HCT116 (cell line): ENCODE data around the gene NFE2L2. TPM values are rescaled to one million over a fixed set of nuclear protein-coding genes. Genes with fewer than 3 reads are reported as not detected.
"Not testable (repeated sequence)": the region's sequence is repeated elsewhere in the genome, so short reads cannot be mapped to it uniquely, and the experiment has no call there.

Source experiments
- ATAC-seq: fragments of 200-7000 bp; cut with Tn5 transposase; 2 replicates; pipeline ENCODE4 v1.9.1; 2020; ENCODE audit warnings: mild to moderate bottlenecking, moderate library complexity
- BruUV-seq: library from RNA; stranded (reverse); fragments of 400-500 nt; replicated peaks from 2 replicates; lab custom pipeline; 2021; lab: Mats Ljungman, UMichigan
- CTCF ChIA-PET: fragments of 300-600 bp; sonication (Branson Sonifier 250); formaldehyde crosslinking; loops from one replicate; lab custom pipeline; 2021; ENCODE audit warnings: antibody characterized with exemption; lab: Charles Lee
- POLR2A ChIA-PET: fragments of 300-600, 350-600 bp; sonication (Branson Sonifier 250); formaldehyde crosslinking; loops from one replicate; lab custom pipeline; 2021; ENCODE audit warnings: antibody characterized with exemption; lab: Charles Lee
- RAD21 ChIA-PET, 2 experiments: fragments of 300-600 bp; sonication (Branson Sonifier 250); formaldehyde crosslinking; loops; one replicate each; lab custom pipeline; 2023; ENCODE audit warnings: low total read pairs in 2 of 2; ENCODE audit not compliant: uncharacterized antibody in 2 of 2, unreplicated experiment in 2 of 2, low non-redundant PET in 1 of 2; lab: Charles Lee
- DNase-seq: peaks from one replicate; pipeline ENCODE4 v3.0.0-alpha.2; 2010; ENCODE audit warnings: low read depth, low spot score
- H2AFZ ChIP-seq: fragments of 200-600 bp; shearing (Covaris generic), sonication (generic); 2 replicates; pipeline ENCODE4 v1.6.1; 2017; ENCODE audit warnings: low read depth, mixed run types, mixed read lengths, antibody characterized with exemption, low read length; ENCODE audit not compliant: poor library complexity, severe bottlenecking
- H3K27ac ChIP-seq: 2 replicates; pipeline ENCODE4 v1.5.1; 2012; ENCODE audit warnings: low read depth, low read length
- H3K27me3 ChIP-seq: fragments of 200-600 bp; sonication (generic); 2 replicates; pipeline ENCODE4 v1.6.1; 2016; ENCODE audit warnings: mixed run types, low read length, mixed read lengths; ENCODE audit not compliant: insufficient read depth
- H3K36me3 ChIP-seq, 2 experiments: fragments of 200-500 bp in 1 of 2; fragments of 200-600 bp in 1 of 2; sonication (Bioruptor generic) in 1 of 2; sonication (generic) in 1 of 2; 2 replicates each; pipeline versions ENCODE4 v1.5.1 to v1.6.1; 2014 to 2016; ENCODE audit warnings: low read length in 2 of 2, inconsistent platforms in 1 of 2, mixed read lengths in 1 of 2, mixed run types in 1 of 2; ENCODE audit not compliant: insufficient read depth in 2 of 2, control insufficient read depth in 1 of 2
- H3K4me1 ChIP-seq, 2 experiments: fragments of 200-600 bp in 1 of 2; sonication (generic) in 1 of 2; 2 replicates each; pipeline versions ENCODE4 v1.5.1 to v1.6.1; 2012 to 2017; ENCODE audit warnings: low read length in 2 of 2, inconsistent platforms in 1 of 2, mild to moderate bottlenecking in 1 of 2, mixed read lengths in 1 of 2, mixed run types in 1 of 2, moderate library complexity in 1 of 2; ENCODE audit not compliant: insufficient read depth in 2 of 2, control insufficient read depth in 1 of 2
- H3K4me2 ChIP-seq: fragments of 200-600 bp; sonication (generic); 2 replicates; pipeline ENCODE4 v1.6.1; 2017; ENCODE audit warnings: mixed run types, low read length, mixed read lengths
- H3K4me3 ChIP-seq, 2 experiments: fragments of 200-600 bp in 1 of 2; sonication (generic) in 1 of 2; replicated peaks in 1 of 2; 2 replicates each; pipeline ENCODE4 v1.5.1; 2011 to 2016; ENCODE audit warnings: low read length in 2 of 2, control low read depth in 1 of 2, low read depth in 1 of 2, mild to moderate bottlenecking in 1 of 2, mixed read lengths in 1 of 2, mixed run types in 1 of 2
- H3K79me2 ChIP-seq: fragments of 200-600 bp; sonication (generic); 2 replicates; pipeline ENCODE4 v1.6.1; 2017; ENCODE audit warnings: mild to moderate bottlenecking, mixed run types, low read length, moderate library complexity, mixed read lengths; ENCODE audit not compliant: insufficient read depth
- H3K9ac ChIP-seq: fragments of 200-600 bp; sonication (generic); 2 replicates; pipeline ENCODE4 v1.6.1; 2016; ENCODE audit warnings: low read length, mixed read lengths
- H3K9me2 ChIP-seq: fragments of 200-600 bp; sonication (generic), shearing (Covaris generic); 2 replicates; pipeline ENCODE4 v1.6.1; 2017; ENCODE audit warnings: mixed run types, mild to moderate bottlenecking, moderate library complexity; ENCODE audit not compliant: insufficient read depth
- H3K9me3 ChIP-seq, 2 experiments: fragments of 200-500 bp in 1 of 2; fragments of 200-600 bp in 1 of 2; sonication (Bioruptor generic) in 1 of 2; sonication (generic) in 1 of 2; 2 replicates each; pipeline ENCODE4 v1.6.1; 2014 to 2017; ENCODE audit warnings: low read length in 2 of 2, mixed read lengths in 2 of 2, inconsistent platforms in 1 of 2, low read depth in 1 of 2, mild to moderate bottlenecking in 1 of 2, mixed run types in 1 of 2, moderate library complexity in 1 of 2; ENCODE audit not compliant: control insufficient read depth in 1 of 2, insufficient read depth in 1 of 2
- H4K20me1 ChIP-seq: fragments of 200-600 bp; sonication (generic), shearing (Covaris generic); 2 replicates; pipeline ENCODE4 v1.6.1; 2017; ENCODE audit warnings: mixed run types, mild to moderate bottlenecking, moderate library complexity; ENCODE audit not compliant: insufficient read depth
- CEBPB ChIP-seq: IDR thresholded peaks from 2 replicates; pipeline ENCODE4 v1.6.1; 2012; ENCODE audit warnings: low read depth
- EGR1 ChIP-seq: IDR thresholded peaks from 2 replicates; pipeline ENCODE4 v1.6.1; 2012; ENCODE audit warnings: low read depth
- ELF1 ChIP-seq: IDR thresholded peaks from 2 replicates; pipeline ENCODE4 v1.6.1; 2012; ENCODE audit warnings: low read depth, borderline replicate concordance
- EZH2 ChIP-seq: fragments of 200-600 bp; sonication (generic); IDR thresholded peaks from 2 replicates; pipeline ENCODE4 v1.6.1; 2017; ENCODE audit warnings: antibody characterized with exemption, mixed run types
- JUND ChIP-seq: IDR thresholded peaks from 2 replicates; pipeline ENCODE4 v1.6.1; 2012
- POLR2A ChIP-seq: IDR thresholded peaks from 2 replicates; pipeline ENCODE4 v1.7.0; 2011; ENCODE audit warnings: borderline replicate concordance; ENCODE audit not compliant: insufficient read depth, insufficient read length; ENCODE audit errors: extremely low read depth
- SIN3A ChIP-seq: IDR thresholded peaks from 2 replicates; pipeline ENCODE4 v1.6.1; 2012; ENCODE audit warnings: low read depth
- SP1 ChIP-seq: IDR thresholded peaks from 2 replicates; pipeline ENCODE4 v1.6.1; 2012; ENCODE audit warnings: low read depth
- SRF ChIP-seq: IDR thresholded peaks from 2 replicates; pipeline ENCODE4 v1.6.1; 2012; ENCODE audit warnings: low read depth
- TCF7L2 ChIP-seq: IDR thresholded peaks from 2 replicates; pipeline ENCODE4 v1.7.0; 2011; ENCODE audit warnings: borderline replicate concordance, inconsistent platforms; ENCODE audit not compliant: insufficient read depth, insufficient read length; ENCODE audit errors: extremely low read depth
- YY1 ChIP-seq: IDR thresholded peaks from 2 replicates; pipeline ENCODE4 v1.6.1; 2011; ENCODE audit warnings: low read length, low read depth, moderate library complexity, mild to moderate bottlenecking; ENCODE audit not compliant: insufficient replicate concordance; ENCODE audit errors: extremely low read depth
- ZBTB33 ChIP-seq: IDR thresholded peaks from 2 replicates; pipeline ENCODE4 v1.6.1; 2011; ENCODE audit warnings: mild to moderate bottlenecking, low read length, moderate library complexity; ENCODE audit not compliant: insufficient replicate concordance; ENCODE audit errors: extremely low read depth
- ZFX ChIP-seq: fragments of 450-650 bp; IDR thresholded peaks from 2 replicates; pipeline ENCODE4 v1.6.1; 2017
- intact Hi-C: fragments of 100-400 bp; cut with micrococcal nuclease; formaldehyde crosslinking; loops from 2 replicates; pipeline ENCODE4 v1.10.0; 2022
- total RNA-seq: library from RNA; stranded (reverse); gene quantifications from one replicate; pipeline ENCODE4 v1.2.1, GENCODE V29; 2021; ENCODE audit not compliant: unreplicated experiment
- TF ChIP-seq, protein P1 (sequence below): IDR thresholded peaks from 2 replicates; pipeline ENCODE4 v1.6.1; 2012; ENCODE audit warnings: low read depth
- TF ChIP-seq, protein P2 (sequence below), 3 experiments: fragments of 200-600 bp in 1 of 3; sonication (generic) in 1 of 3; IDR thresholded peaks in 2 of 3; conservative IDR thresholded peaks in 1 of 3; 2 replicates each; pipeline ENCODE4 v1.5.1; 2012 to 2017; ENCODE audit warnings: low read depth in 2 of 3, low read length in 2 of 3, antibody characterized with exemption in 1 of 3, borderline replicate concordance in 1 of 3, control low read depth in 1 of 3, mild to moderate bottlenecking in 1 of 3, mixed read lengths in 1 of 3, mixed run types in 1 of 3, moderate library complexity in 1 of 3; ENCODE audit not compliant: insufficient read depth in 1 of 3

Gene NFE2L2
- total RNA-seq, 1 experiment from 2014 or later = 106 TPM

DNA sequence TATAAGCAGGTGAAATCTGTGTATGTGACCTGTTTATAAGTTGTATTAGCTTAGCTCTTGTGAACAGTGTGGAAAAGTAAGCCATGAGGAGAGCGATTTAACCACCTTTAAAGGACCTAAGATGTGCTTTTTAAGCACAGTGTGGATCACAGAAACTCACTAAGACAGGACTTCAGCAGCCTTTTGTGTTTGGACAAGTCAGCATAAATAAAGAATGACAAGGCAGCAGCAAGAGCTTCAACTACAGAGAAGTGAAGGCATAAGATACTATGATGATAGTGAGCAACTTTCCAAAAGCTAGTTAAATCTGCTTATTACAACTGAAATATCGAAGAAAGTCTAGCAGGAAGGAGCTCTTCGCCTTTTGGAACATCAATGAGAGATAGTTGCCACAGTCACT lies 43.0 kb downstream of the NFE2L2 start:
- H3K4me1 ChIP-seq = no peaks in the 10 kb centered on the region
- ChIA-PET RAD21 (no interaction called here), POLR2A (no interaction called here), CTCF (no interaction called here)
- no peaks in the 10 kb centered on the region for H3K27me3 ChIP-seq
- H3K4me2 ChIP-seq = no peak overlapping the region
- no peak overlapping the region for H3K9ac ChIP-seq
- no peaks in the 10 kb centered on the region for H3K9me3 ChIP-seq
- no peak overlapping the region for H2AFZ ChIP-seq
- peaks cover 44% of the 10 kb centered on the region for H4K20me1 ChIP-seq
- DNase-seq (no peak), ATAC-seq (no peak)
- TF ChIP-seq EGR1 (no peak), ELF1 (no peak), POLR2A (no peak), JUND (no peak), TCF7L2 (no peak), SRF (no peak), EZH2 (no peak), YY1 (no peak), SP1 (no peak), CEBPB (no peak), SIN3A (no peak), ZBTB33 (no peak), ZFX (no peak)
- TF ChIP-seq, protein P1, sequence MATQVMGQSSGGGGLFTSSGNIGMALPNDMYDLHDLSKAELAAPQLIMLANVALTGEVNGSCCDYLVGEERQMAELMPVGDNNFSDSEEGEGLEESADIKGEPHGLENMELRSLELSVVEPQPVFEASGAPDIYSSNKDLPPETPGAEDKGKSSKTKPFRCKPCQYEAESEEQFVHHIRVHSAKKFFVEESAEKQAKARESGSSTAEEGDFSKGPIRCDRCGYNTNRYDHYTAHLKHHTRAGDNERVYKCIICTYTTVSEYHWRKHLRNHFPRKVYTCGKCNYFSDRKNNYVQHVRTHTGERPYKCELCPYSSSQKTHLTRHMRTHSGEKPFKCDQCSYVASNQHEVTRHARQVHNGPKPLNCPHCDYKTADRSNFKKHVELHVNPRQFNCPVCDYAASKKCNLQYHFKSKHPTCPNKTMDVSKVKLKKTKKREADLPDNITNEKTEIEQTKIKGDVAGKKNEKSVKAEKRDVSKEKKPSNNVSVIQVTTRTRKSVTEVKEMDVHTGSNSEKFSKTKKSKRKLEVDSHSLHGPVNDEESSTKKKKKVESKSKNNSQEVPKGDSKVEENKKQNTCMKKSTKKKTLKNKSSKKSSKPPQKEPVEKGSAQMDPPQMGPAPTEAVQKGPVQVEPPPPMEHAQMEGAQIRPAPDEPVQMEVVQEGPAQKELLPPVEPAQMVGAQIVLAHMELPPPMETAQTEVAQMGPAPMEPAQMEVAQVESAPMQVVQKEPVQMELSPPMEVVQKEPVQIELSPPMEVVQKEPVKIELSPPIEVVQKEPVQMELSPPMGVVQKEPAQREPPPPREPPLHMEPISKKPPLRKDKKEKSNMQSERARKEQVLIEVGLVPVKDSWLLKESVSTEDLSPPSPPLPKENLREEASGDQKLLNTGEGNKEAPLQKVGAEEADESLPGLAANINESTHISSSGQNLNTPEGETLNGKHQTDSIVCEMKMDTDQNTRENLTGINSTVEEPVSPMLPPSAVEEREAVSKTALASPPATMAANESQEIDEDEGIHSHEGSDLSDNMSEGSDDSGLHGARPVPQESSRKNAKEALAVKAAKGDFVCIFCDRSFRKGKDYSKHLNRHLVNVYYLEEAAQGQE = no peak
- TF ChIP-seq, protein P2, sequence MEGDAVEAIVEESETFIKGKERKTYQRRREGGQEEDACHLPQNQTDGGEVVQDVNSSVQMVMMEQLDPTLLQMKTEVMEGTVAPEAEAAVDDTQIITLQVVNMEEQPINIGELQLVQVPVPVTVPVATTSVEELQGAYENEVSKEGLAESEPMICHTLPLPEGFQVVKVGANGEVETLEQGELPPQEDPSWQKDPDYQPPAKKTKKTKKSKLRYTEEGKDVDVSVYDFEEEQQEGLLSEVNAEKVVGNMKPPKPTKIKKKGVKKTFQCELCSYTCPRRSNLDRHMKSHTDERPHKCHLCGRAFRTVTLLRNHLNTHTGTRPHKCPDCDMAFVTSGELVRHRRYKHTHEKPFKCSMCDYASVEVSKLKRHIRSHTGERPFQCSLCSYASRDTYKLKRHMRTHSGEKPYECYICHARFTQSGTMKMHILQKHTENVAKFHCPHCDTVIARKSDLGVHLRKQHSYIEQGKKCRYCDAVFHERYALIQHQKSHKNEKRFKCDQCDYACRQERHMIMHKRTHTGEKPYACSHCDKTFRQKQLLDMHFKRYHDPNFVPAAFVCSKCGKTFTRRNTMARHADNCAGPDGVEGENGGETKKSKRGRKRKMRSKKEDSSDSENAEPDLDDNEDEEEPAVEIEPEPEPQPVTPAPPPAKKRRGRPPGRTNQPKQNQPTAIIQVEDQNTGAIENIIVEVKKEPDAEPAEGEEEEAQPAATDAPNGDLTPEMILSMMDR (IDR thresholded peaks at IDR 0.05 in 2 of 3, conservative IDR thresholded peaks at IDR 0.05 in 1 of 3; ENCODE audit: borderline replicate concordance in 1 of 3, insufficient read depth in 1 of 3, low read depth in 2 of 3, low read length in 2 of 3) = no peak
- H3K9me2 ChIP-seq = no peaks in the 10 kb centered on the region
- H3K36me3 ChIP-seq = peaks cover 48 to 55% of the 10 kb centered on the region in 2 experiments
- H3K27ac ChIP-seq = no peak overlapping the region
- no TSS peak for BruUV-seq
- H3K79me2 ChIP-seq = peaks cover 51% of the 10 kb centered on the region
- intact Hi-C loops = loop anchor here (1.0 kb wide), 1 partner anchor 8 kb away; no protein-coding TSS in a partner anchor
- no peak overlapping the region for H3K4me3 ChIP-seq

GRCh38 chr2:177219787-177220186 lies 44.7 kb downstream of the NFE2L2 start:
- POLR2A ChIA-PET, RAD21 ChIA-PET, ATAC-seq, BruUV-seq, H3K4me2 ChIP-seq, H3K9ac ChIP-seq, intact Hi-C loops, DNase-seq, CTCF ChIA-PET, H3K27me3 ChIP-seq, H3K9me3 ChIP-seq, H2AFZ ChIP-seq, H3K9me2 ChIP-seq, H3K4me1 ChIP-seq, H3K4me3 ChIP-seq, H3K27ac ChIP-seq: not testable (repeated sequence)
- peaks cover 57 to 73% of the 10 kb centered on the region in 2 experiments for H3K36me3 ChIP-seq
- peaks cover 69% of the 10 kb centered on the region for H3K79me2 ChIP-seq
- peaks cover 55% of the 10 kb centered on the region for H4K20me1 ChIP-seq
